A673 (cell line): Measurements from ENCODE around the gene CDC42SE2. TPM values are rescaled to one million over a fixed set of nuclear protein-coding genes. Genes with fewer than 3 reads are reported as not detected.
A peak's percentile ranks its signal among the peaks of the same experiment; 100 is the strongest.
"Not testable (repeated sequence)": the region's sequence is repeated elsewhere in the genome, so short reads cannot be mapped to it uniquely, and the experiment has no call there.

Experiments used
- BruUV-seq: library from RNA; stranded (reverse); fragments of 400-500 nt; replicated peaks from 2 replicates; lab custom pipeline; 2021; lab: Mats Ljungman, UMichigan
- CTCF ChIA-PET: fragments of 300-600 bp; sonication (Branson Sonifier 250); formaldehyde crosslinking; loops from one replicate; lab custom pipeline; 2022; ENCODE audit warnings: antibody characterized with exemption; lab: Charles Lee
- POLR2A ChIA-PET: fragments of 300-600 bp; sonication (Branson Sonifier 250); formaldehyde crosslinking; loops from one replicate; lab custom pipeline; 2022; ENCODE audit warnings: antibody characterized with exemption; ENCODE audit not compliant: low non-redundant PET; lab: Charles Lee
- DNase-seq: peaks from one replicate; pipeline ENCODE4 v3.0.0-alpha.2; 2015; ENCODE audit warnings: low spot score
- H3K27ac ChIP-seq: fragments of 200-600 bp; sonication (generic); 2 replicates; pipeline ENCODE4 v1.5.1; 2016; ENCODE audit warnings: mixed run types, low read depth, mild to moderate bottlenecking, mixed read lengths, antibody characterized with exemption, low read length; ENCODE audit not compliant: poor library complexity, severe bottlenecking
- H3K27me3 ChIP-seq: fragments of 200-600 bp; sonication (generic); replicated peaks from 2 replicates; pipeline ENCODE4 v1.6.1; 2017; ENCODE audit warnings: mixed run types, low read depth, mild to moderate bottlenecking, mixed read lengths, antibody characterized with exemption, low read length; ENCODE audit not compliant: insufficient read depth, poor library complexity
- H3K36me3 ChIP-seq: fragments of 200-600 bp; sonication (generic); 2 replicates; pipeline ENCODE4 v1.6.1; 2016; ENCODE audit warnings: mixed run types, mild to moderate bottlenecking, mixed read lengths, antibody characterized with exemption, low read length; ENCODE audit not compliant: insufficient read depth, poor library complexity, severe bottlenecking
- H3K4me1 ChIP-seq: fragments of 200-600 bp; sonication (generic); 2 replicates; pipeline ENCODE4 v1.6.1; 2017; ENCODE audit warnings: mixed run types, mild to moderate bottlenecking, mixed read lengths, antibody characterized with exemption, low read length; ENCODE audit not compliant: insufficient read depth, poor library complexity, severe bottlenecking
- H3K4me3 ChIP-seq: fragments of 200-600 bp; sonication (generic); 2 replicates; pipeline ENCODE4 v1.5.1; 2016; ENCODE audit warnings: low read depth, mixed run types, mild to moderate bottlenecking, mixed read lengths, low read length; ENCODE audit not compliant: poor library complexity, severe bottlenecking
- H3K9me3 ChIP-seq: fragments of 200-600 bp; sonication (generic); 2 replicates; pipeline ENCODE4 v1.6.1; 2016; ENCODE audit warnings: mixed run types, low read depth, mild to moderate bottlenecking, mixed read lengths, antibody characterized with exemption, low read length; ENCODE audit not compliant: poor library complexity, severe bottlenecking
- CTCF ChIP-seq: fragments of 300-800, 200-600 bp; sonication (generic); conservative IDR thresholded peaks from 2 replicates; pipeline ENCODE4 v1.5.1; 2017; ENCODE audit warnings: low read depth, mild to moderate bottlenecking, antibody characterized with exemption, low read length, moderate library complexity, mixed read lengths
- EZH2 ChIP-seq: fragments of 200-600 bp; sonication (generic); IDR thresholded peaks from 2 replicates; pipeline ENCODE4 v1.6.1; 2017; ENCODE audit warnings: borderline replicate concordance, low read depth, mild to moderate bottlenecking, mixed read lengths, antibody characterized with exemption, low read length; ENCODE audit not compliant: poor library complexity, severe bottlenecking
- intact Hi-C: fragments of 100-400 bp; cut with micrococcal nuclease; formaldehyde crosslinking; loops from one replicate; pipeline ENCODE4 v1.10.0; 2022; ENCODE audit not compliant: unreplicated experiment
- total RNA-seq: library from RNA; stranded (reverse); gene quantifications from 2 replicates; pipeline ENCODE4 v1.2.3, GENCODE V29; 2021

CDC42SE2 gene
- total RNA-seq, 1 experiment from 2014 or later: 25.5 TPM

- Histone ChIP-seq H3K9me3 (peaks cover 6% of the 10 kb centered on the region), H3K36me3 (no peaks in the 10 kb centered on the region), H3K27ac (peak overlapping the region; percentile 38), H3K4me3 (no peak overlapping the region), H3K27me3 (no peaks in the 10 kb centered on the region), H3K4me1 (peaks cover 31% of the 10 kb centered on the region)
- DNase-seq: no peak
- BruUV-seq: no TSS peak
- ChIA-PET CTCF (no interaction called here), POLR2A (no interaction called here)
- TF ChIP-seq CTCF (no peak), EZH2 (no peak)
- intact Hi-C loops: no loop called here
Observed at GRCh38 chr5:131305138-131305689, 41.4 kb downstream of the CDC42SE2 start.

GRCh38 chr5:131305906-131306305 is 42.1 kb downstream of the CDC42SE2 start:
- BruUV-seq: no TSS peak
- no peak for TF ChIP-seq CTCF
- TF ChIP-seq EZH2: no peak
- no peaks in the 10 kb centered on the region for H3K36me3 ChIP-seq
- no peaks in the 10 kb centered on the region for H3K27me3 ChIP-seq
- H3K27ac ChIP-seq: peak overlapping the region; percentile 38
- no peak for DNase-seq
- H3K9me3 ChIP-seq: peaks cover 6% of the 10 kb centered on the region
- POLR2A ChIA-PET: no interaction called here
- H3K4me1 ChIP-seq: peaks cover 31% of the 10 kb centered on the region
- H3K4me3 ChIP-seq: no peak overlapping the region
- CTCF ChIA-PET: no interaction called here
- intact Hi-C loops: no loop called here

- CTCF ChIA-PET, intact Hi-C loops, H3K36me3 ChIP-seq, DNase-seq, POLR2A ChIA-PET, H3K27ac ChIP-seq, H3K9me3 ChIP-seq, H3K27me3 ChIP-seq, H3K4me3 ChIP-seq, BruUV-seq: not testable (repeated sequence)
- peaks cover 17% of the 10 kb centered on the region for H3K4me1 ChIP-seq
Observed at GRCh38 chr5:131312235-131312772, 48.5 kb downstream of the CDC42SE2 start.

GRCh38 chr5:131316026-131316425 is 52.2 kb downstream of the CDC42SE2 start:
- TF ChIP-seq CTCF: no peak
- TF ChIP-seq EZH2: no peak
- CTCF ChIA-PET: no interaction called here
- Histone ChIP-seq H3K36me3 (no peaks in the 10 kb centered on the region), H3K27ac (no peak overlapping the region), H3K27me3 (no peaks in the 10 kb centered on the region), H3K4me3 (no peak overlapping the region), H3K9me3 (peaks cover 3% of the 10 kb centered on the region), H3K4me1 (peaks cover 17% of the 10 kb centered on the region)
- intact Hi-C loops: no loop called here
- POLR2A ChIA-PET: no interaction called here
- TSS peak; percentile 22 for BruUV-seq
- no peak for DNase-seq
